Stomach (tissue), 4 donors: ENCODE results near the gene NAALADL2.

ENCODE experiments used
- CTCF ChIP-seq, 7 experiments: fragments of 450-650 bp in 4 of 7; fragments of 200-600 bp in 3 of 7; sonication (generic) in 3 of 7; IDR thresholded peaks; one replicate each; pipeline ENCODE4 v1.5.1; 2016 to 2019; ENCODE audit warnings: antibody characterized with exemption in 7 of 7, control low read depth in 2 of 7, mild to moderate bottlenecking in 1 of 7
- EP300 ChIP-seq: sonication (generic); formaldehyde crosslinking; IDR thresholded peaks from one replicate; pipeline ENCODE4 v1.6.1; 2017; ENCODE audit warnings: antibody characterized with exemption
- POLR2A ChIP-seq, 4 donors: fragments of 450-650 bp; IDR thresholded peaks; one replicate each; pipeline ENCODE4 v1.6.1; 2016; ENCODE audit warnings: antibody characterized with exemption in 4 of 4, control low read depth in 2 of 4, mild to moderate bottlenecking in 1 of 4, moderate library complexity in 1 of 4
- POLR2AphosphoS5 ChIP-seq, 3 donors: sonication (generic); formaldehyde crosslinking; IDR thresholded peaks; one replicate each; pipeline ENCODE4 v1.6.1; 2016; ENCODE audit warnings: antibody characterized with exemption in 3 of 3

GRCh38 chr3:175068587-175068986 is 209.5 kb downstream of the NAALADL2 start:
- TF ChIP-seq POLR2AphosphoS5 (IDR thresholded peaks at IDR 0.05), result no peak
- TF ChIP-seq CTCF (IDR thresholded peaks at IDR 0.05), result no peak
- TF ChIP-seq EP300, result no peak
- no peak for TF ChIP-seq POLR2A (IDR thresholded peaks at IDR 0.05)
